Measurements from ENCODE around the gene MLYCD.

DNA sequence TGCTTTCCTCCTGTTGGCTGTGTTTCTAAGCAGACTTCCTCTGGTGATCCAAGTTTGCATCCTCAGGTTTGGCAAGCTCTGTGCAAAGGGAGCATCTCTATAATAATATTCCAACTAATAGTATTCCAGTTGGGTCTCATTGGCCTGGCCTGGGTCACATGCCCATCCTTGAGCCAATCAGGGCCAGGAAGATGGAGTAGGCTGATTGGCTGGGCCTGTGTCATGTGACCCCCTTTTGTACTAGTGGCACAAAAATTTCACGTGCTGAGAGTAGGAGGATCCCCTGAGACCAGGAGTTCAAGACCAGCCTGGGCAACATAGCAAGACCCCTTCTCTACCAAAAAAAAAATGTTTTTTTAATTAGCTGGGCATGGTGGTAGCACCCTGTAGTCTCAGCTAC, 35.2 kb upstream of the MLYCD start:
- TF ChIP-seq YY1 (IDR thresholded peaks at IDR 0.05; ENCODE audit: insufficient read depth, insufficient read length) (no peak), SUZ12 (IDR thresholded peaks at IDR 0.05; ENCODE audit: extremely low read depth, insufficient read depth, insufficient read length) (no peak)

All from NT2/D1 (cell line).